HUES64 (cell line): ENCODE results near the gene SALL4.
"Not testable (repeated sequence)": the region's sequence is repeated elsewhere in the genome, so short reads cannot be mapped to it uniquely, and the experiment has no call there.

Experiments
- H3K27ac ChIP-seq: 2 replicates; pipeline ENCODE4 v1.7.0; 2013; ENCODE audit warnings: low read depth, low read length, inconsistent platforms
- H3K27me3 ChIP-seq: 2 replicates; pipeline ENCODE4 v1.6.1; 2013; ENCODE audit warnings: mild to moderate bottlenecking, low read length; ENCODE audit not compliant: insufficient read depth
- H3K36me3 ChIP-seq: 2 replicates; pipeline ENCODE4 v1.6.1; 2013; ENCODE audit warnings: mild to moderate bottlenecking, low read length; ENCODE audit not compliant: insufficient read depth
- H3K4me1 ChIP-seq: 2 replicates; pipeline ENCODE4 v1.6.1; 2013; ENCODE audit warnings: mild to moderate bottlenecking, low read length, moderate library complexity; ENCODE audit not compliant: insufficient read depth
- H3K4me3 ChIP-seq: 2 replicates; pipeline ENCODE4 v1.5.1; 2013; ENCODE audit warnings: mild to moderate bottlenecking, low read length, moderate library complexity
- H3K9ac ChIP-seq: 2 replicates; pipeline ENCODE4 v1.6.1; 2013; ENCODE audit warnings: mild to moderate bottlenecking, low read depth, low read length
- H3K9me3 ChIP-seq: 2 replicates; pipeline ENCODE4 v1.6.1; 2013; ENCODE audit warnings: low read depth, low read length; ENCODE audit not compliant: insufficient read depth
- WGBS: fragments of 150-250, 120-280 bp; methylation state at CpG from one replicate; pipeline ENCODE4 v1.1.7; 2013; ENCODE audit warnings: missing lambda C conversion rate; 5-methylcytosine and 5-hydroxymethylcytosine counted together

Gene SALL4

GRCh38 chr20:51763965-51764602 lies 38.2 kb downstream of the SALL4 start:
- Histone ChIP-seq H3K9ac (no peak overlapping the region), H3K27me3 (peaks cover 5% of the 10 kb centered on the region), H3K4me3 (no peak overlapping the region), H3K9me3 (no peaks in the 10 kb centered on the region), H3K36me3 (no peaks in the 10 kb centered on the region), H3K4me1 (peaks cover 4% of the 10 kb centered on the region; the same call in 1 of the 2 replicates), H3K27ac (no peak overlapping the region)
- 92% methylated on average over 6 of the region's 6 CpGs for WGBS

- Histone ChIP-seq H3K4me1 (peaks cover 4% of the 10 kb centered on the region; the same call in 1 of the 2 replicates), H3K27ac (no peak overlapping the region), H3K4me3 (no peak overlapping the region)
Observed at GRCh38 chr20:51760905-51761546, 41.3 kb downstream of the SALL4 start.

DNA sequence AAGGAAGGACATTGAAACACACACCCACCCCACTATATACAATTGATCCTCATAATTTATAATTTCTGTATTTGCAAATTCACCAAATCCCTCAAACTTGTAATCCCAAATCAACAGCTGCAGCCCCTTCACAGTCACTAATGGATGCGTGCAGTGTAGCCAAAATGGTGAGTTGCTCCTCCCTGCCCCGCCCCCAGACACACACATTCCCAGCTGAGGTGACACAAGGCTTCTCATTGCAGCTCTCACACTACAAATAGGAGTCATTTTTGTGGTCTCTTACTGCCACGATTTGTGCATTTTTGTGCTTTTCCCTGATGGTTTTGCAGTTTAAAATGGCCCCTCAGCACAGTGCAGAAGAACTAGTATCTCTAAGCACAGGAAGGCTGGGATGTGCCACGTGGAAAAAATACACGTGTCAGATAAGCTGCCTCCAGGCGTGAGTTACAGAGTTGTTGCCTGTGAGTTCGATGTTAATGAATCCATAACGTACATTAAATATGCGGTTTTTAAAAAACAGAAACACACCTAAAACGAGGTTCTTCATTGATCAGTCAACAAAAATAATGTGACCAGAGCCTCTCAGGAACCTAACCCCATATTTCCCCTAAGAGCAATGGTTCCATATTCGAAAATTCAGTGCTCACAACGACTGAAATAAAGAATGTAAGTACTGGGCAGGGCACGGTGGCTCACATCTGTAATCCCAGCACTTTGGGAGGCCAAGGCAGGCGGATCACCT lies 42.4 kb downstream of the SALL4 start:
- WGBS = 90% methylated on average over 14 of the region's 14 CpGs
- no peak overlapping the region for H3K9ac ChIP-seq
- H3K27ac ChIP-seq = no peak overlapping the region

More at GRCh38 chr20:51760905-51761546, 41.3 kb downstream of the SALL4 start:
- H3K27me3 ChIP-seq = no peaks in the 10 kb centered on the region
- no peaks in the 10 kb centered on the region for H3K36me3 ChIP-seq
- WGBS = 65% methylated on average over 14 of the region's 14 CpGs
- no peak overlapping the region for H3K9ac ChIP-seq
- no peaks in the 10 kb centered on the region for H3K9me3 ChIP-seq

GRCh38 chr20:51758978-51759544 lies 43.3 kb downstream of the SALL4 start:
- H3K9ac ChIP-seq = no peak overlapping the region
- no peaks in the 10 kb centered on the region for H3K36me3 ChIP-seq
- no peaks in the 10 kb centered on the region for H3K27me3 ChIP-seq
- H3K4me3 ChIP-seq = no peak overlapping the region
- WGBS = 91% methylated on average over 11 of the region's 12 CpGs
- peaks cover 4% of the 10 kb centered on the region; the same call in 1 of the 2 replicates for H3K4me1 ChIP-seq
- no peaks in the 10 kb centered on the region for H3K9me3 ChIP-seq
- no peak overlapping the region for H3K27ac ChIP-seq

More for the DNA sequence above, 42.4 kb downstream of the SALL4 start:
- Histone ChIP-seq H3K27me3 (no peaks in the 10 kb centered on the region), H3K9me3 (no peaks in the 10 kb centered on the region), H3K4me3 (no peak overlapping the region), H3K4me1 (peaks cover 4% of the 10 kb centered on the region; the same call in 1 of the 2 replicates), H3K36me3 (no peaks in the 10 kb centered on the region)

DNA sequence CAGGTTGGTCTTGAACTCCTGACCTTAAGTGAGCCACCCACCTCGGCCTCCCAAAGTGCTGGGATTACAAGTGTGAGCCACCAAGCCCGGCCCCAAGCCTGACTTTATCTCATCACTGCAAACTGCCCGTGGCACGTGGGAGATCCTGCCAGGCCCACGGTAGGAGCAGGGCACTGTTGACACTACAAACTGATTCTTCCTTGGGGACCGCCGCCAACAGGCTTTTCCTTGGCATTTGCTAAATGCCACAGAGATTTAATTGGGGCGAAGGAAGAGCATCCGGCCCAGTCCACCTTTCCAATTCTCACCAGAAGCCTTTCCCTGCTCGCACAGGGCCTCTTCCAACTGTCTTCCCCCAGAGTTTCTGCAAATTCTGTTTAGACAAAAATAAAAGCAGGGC lies 45.1 kb downstream of the SALL4 start:
- 92% methylated on average over 10 of the region's 10 CpGs for WGBS
- H3K4me1 ChIP-seq = peaks cover 4% of the 10 kb centered on the region; the same call in 1 of the 2 replicates

DNA sequence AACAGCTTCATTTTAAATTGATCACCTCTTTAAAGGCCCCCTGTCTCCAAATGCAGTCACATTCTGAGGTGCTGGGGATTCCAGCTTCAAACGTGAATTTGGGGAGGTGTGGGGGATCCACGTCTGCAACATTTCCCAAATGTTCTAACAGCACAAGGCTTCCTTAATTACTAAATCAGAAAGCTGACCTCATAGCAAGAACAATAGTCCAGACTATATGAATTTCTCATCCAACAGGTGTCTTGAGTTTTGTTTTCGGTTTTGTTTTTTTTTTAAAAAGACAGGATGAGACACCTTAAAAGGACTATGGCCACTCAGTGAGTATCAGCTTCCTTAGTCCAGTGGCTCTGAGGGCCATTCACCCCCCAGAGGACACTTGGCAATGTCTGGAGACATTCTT lies 45.7 kb downstream of the SALL4 start:
- no peaks in the 10 kb centered on the region for H3K9me3 ChIP-seq
- WGBS = 87% methylated on average over 3 of the region's 3 CpGs
- H3K4me3 ChIP-seq = no peak overlapping the region
- H3K9ac ChIP-seq = no peak overlapping the region
- no peak overlapping the region for H3K27ac ChIP-seq
- H3K36me3 ChIP-seq = no peaks in the 10 kb centered on the region
- no peaks in the 10 kb centered on the region for H3K27me3 ChIP-seq
- H3K4me1 ChIP-seq = peaks cover 4% of the 10 kb centered on the region; the same call in 1 of the 2 replicates

More for the DNA sequence above, 45.1 kb downstream of the SALL4 start:
- H3K27me3 ChIP-seq = no peaks in the 10 kb centered on the region
- no peak overlapping the region for H3K4me3 ChIP-seq
- no peak overlapping the region for H3K27ac ChIP-seq
- no peaks in the 10 kb centered on the region for H3K36me3 ChIP-seq
- H3K9me3 ChIP-seq = no peaks in the 10 kb centered on the region
- no peak overlapping the region for H3K9ac ChIP-seq

- WGBS = 97% methylated on average over 7 of the region's 8 CpGs
- H3K4me3 ChIP-seq, H3K36me3 ChIP-seq, H3K27me3 ChIP-seq, H3K4me1 ChIP-seq, H3K9me3 ChIP-seq, H3K27ac ChIP-seq, H3K9ac ChIP-seq: not testable (repeated sequence)
Observed at GRCh38 chr20:51753220-51753619, 49.1 kb downstream of the SALL4 start.

DNA sequence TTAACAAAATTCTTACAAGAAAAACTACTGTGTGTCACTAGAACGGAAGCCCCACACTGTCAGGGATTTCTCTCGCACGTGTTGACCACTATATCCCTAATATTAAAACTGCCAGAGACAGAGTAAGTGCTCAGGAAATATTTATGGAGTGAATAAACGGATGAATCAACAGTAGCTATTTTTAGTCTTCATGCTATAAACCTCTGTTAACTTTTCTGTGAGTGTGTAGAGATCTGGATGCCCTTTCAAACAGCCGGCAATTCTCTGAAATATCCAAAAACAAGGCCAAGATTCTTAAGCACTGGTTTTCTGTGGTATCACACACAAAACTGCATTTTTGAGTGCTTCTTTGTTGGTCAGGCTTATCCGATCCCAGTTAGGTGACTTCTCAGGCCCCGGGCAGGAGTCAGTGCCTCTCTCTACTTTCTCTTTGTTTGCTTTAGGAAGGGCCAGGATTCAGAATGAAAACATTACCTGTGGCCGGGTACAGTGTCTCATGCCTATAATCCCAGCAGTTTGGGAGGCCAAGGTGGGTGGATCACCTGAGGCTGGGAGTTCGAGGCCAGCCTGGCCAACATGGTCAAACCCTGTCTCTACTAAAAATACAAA lies 49.9 kb downstream of the SALL4 start:
- no peaks in the 10 kb centered on the region for H3K36me3 ChIP-seq
- H3K27me3 ChIP-seq = no peaks in the 10 kb centered on the region
- 81% methylated on average over 9 of the region's 9 CpGs for WGBS
- no peak overlapping the region for H3K9ac ChIP-seq
- H3K4me3 ChIP-seq = no peak overlapping the region
- H3K4me1 ChIP-seq = peaks cover 4% of the 10 kb centered on the region; the same call in 1 of the 2 replicates
- no peaks in the 10 kb centered on the region for H3K9me3 ChIP-seq
- no peak overlapping the region for H3K27ac ChIP-seq

DNA sequence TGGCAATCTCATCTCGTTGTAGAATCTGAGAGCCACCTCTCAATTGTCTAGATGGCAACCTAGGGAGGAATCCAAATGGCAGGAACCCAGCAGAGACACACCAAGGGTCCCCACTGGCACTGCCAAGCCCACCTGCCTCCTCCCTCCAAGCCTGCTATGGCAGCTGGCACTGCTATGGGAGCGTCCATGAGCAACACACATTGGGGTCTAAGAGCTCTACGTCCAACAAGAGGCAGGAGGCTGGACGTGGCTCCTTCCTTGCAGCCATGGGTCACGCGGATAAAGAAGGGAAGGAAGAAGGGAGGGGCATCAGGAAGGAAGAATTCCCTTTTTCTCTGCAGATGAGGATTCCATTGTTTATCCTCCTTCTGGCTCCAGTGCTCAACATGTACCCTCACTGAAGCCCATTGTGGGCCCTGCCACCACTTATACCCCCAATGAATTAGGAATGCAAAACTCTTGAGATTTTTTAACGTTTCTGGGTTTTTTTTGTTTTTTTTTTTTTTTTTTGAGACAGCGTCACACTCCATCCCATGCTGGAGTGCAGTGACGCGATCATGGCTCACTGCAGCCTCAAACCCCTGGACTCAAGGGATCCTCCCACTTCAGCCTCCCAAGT lies 51.4 kb downstream of the SALL4 start:
- Histone ChIP-seq H3K27ac (no peak overlapping the region), H3K9me3 (no peaks in the 10 kb centered on the region), H3K4me1 (peaks cover 4% of the 10 kb centered on the region; the same call in 1 of the 2 replicates), H3K27me3 (no peaks in the 10 kb centered on the region), H3K4me3 (no peak overlapping the region), H3K36me3 (no peaks in the 10 kb centered on the region), H3K9ac (no peak overlapping the region)
- 93% methylated on average over 10 of the region's 10 CpGs for whole genome bisulfite sequencing

DNA sequence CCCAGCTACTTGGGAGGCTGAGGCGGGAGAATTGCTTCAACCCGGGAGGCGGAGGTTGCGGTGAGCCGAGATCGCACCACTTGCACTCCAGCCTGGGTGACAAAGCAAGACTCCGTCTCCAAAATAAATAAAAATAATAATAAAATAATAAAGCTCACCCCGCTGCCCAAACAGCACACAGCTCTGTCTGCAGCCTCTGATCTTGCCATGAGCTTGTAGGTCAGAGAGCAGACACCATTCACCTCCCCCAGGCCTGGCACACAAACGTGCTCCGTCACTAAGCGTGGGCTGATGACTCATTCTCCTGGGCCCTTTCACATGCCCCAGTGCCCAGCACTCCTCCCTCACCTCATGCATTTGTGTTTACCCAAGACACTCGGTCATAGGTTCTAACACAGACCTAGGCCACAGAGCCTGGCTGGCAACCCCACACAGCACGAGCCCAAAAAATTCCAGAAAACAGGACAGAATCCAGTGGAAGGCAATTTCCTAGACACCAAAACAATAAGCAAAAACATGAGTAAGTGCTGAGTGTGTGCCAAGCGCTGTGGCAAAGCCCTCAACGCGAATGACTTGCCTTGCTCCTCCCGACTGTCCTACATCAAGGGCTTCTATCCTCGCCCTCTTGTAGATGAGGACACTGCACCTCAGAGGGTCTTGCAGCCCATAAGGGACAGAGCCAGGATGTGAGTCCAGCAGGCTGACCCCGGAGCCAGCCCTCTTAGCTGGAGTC lies 52.1 kb downstream of the SALL4 start:
- Histone ChIP-seq H3K27me3 (no peaks in the 10 kb centered on the region), H3K4me3 (no peak overlapping the region), H3K9me3 (no peaks in the 10 kb centered on the region), H3K27ac (no peak overlapping the region), H3K4me1 (peaks cover 4% of the 10 kb centered on the region; the same call in 1 of the 2 replicates), H3K36me3 (no peaks in the 10 kb centered on the region), H3K9ac (no peak overlapping the region)
- WGBS = 88% methylated on average over 18 of the region's 19 CpGs
